Astrocyte of the spinal cord (primary cell): ENCODE measurements around the gene ASF1B.
A peak's percentile ranks its signal among the peaks of the same experiment; 100 is the strongest.

ENCODE experiments used
- DNase-seq: peaks from one replicate; pipeline ENCODE4 v3.0.0; 2011; ENCODE audit warnings: low read depth, low spot score
- H3K4me3 ChIP-seq: 2 replicates; pipeline ENCODE4 v1.5.1; 2011; ENCODE audit warnings: low read depth, mild to moderate bottlenecking, low read length, moderate library complexity
- in situ Hi-C: cut with HindIII; loops from 2 replicates; pipeline ENCODE4 v1.10.0; 2017; ENCODE audit warnings: low sequenced_read_pairs
- TF ChIP-seq, protein P1 (sequence below): IDR thresholded peaks from 2 replicates; pipeline ENCODE4 v1.5.1; 2012; ENCODE audit warnings: low read depth, mild to moderate bottlenecking, low read length, inconsistent platforms

ASF1B gene

DNA sequence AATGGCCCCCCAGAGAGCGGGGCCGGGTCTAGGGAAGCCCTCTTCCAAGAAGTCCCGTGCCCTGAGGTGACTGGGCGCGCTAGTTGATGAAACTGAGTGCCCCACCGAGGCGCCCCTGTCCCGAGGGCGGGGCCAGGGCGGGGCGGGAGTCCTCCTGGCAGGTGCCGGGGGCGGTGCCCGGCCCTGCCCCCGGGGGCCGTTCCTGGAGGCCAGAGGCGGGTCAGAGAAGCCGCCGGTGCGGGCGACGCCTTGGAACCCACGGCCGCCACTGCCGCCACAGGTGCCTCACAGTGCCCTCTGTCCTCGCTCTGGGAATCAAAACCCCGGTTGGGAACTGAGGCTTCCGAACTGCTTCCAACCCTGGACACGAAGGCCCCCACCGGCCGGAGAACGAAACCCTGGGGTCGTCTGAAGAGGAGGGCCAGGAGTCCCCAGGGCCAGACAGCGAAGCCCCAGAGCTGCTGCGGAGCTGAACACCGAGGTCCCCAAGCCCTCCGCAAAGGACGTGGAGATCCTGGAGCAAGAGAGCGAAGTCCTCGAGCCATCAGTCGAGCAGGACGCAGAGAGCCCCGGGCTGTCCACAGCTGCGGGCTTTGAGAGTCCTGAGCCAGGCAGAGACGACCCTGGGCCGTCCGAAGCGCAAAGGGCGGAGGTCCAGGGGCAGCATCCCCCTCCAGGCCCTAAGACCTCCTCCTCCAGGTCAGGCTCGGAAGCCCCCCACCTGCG is 63.7 kb downstream of the ASF1B start, which contains the start of gene MISP3:
TSS of gene MISP3 (plus strand) at position 252 of the 726 bp plus-strand sequence. CDS start 524 bp downstream, outside the sequence.
- peak within 1 kb of the TSS; percentile 54 for H3K4me3 ChIP-seq
- DNase-seq = no peak
- TF ChIP-seq, protein P1, sequence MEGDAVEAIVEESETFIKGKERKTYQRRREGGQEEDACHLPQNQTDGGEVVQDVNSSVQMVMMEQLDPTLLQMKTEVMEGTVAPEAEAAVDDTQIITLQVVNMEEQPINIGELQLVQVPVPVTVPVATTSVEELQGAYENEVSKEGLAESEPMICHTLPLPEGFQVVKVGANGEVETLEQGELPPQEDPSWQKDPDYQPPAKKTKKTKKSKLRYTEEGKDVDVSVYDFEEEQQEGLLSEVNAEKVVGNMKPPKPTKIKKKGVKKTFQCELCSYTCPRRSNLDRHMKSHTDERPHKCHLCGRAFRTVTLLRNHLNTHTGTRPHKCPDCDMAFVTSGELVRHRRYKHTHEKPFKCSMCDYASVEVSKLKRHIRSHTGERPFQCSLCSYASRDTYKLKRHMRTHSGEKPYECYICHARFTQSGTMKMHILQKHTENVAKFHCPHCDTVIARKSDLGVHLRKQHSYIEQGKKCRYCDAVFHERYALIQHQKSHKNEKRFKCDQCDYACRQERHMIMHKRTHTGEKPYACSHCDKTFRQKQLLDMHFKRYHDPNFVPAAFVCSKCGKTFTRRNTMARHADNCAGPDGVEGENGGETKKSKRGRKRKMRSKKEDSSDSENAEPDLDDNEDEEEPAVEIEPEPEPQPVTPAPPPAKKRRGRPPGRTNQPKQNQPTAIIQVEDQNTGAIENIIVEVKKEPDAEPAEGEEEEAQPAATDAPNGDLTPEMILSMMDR = peak; percentile 12
- in situ Hi-C loops = no loop called here

DNA sequence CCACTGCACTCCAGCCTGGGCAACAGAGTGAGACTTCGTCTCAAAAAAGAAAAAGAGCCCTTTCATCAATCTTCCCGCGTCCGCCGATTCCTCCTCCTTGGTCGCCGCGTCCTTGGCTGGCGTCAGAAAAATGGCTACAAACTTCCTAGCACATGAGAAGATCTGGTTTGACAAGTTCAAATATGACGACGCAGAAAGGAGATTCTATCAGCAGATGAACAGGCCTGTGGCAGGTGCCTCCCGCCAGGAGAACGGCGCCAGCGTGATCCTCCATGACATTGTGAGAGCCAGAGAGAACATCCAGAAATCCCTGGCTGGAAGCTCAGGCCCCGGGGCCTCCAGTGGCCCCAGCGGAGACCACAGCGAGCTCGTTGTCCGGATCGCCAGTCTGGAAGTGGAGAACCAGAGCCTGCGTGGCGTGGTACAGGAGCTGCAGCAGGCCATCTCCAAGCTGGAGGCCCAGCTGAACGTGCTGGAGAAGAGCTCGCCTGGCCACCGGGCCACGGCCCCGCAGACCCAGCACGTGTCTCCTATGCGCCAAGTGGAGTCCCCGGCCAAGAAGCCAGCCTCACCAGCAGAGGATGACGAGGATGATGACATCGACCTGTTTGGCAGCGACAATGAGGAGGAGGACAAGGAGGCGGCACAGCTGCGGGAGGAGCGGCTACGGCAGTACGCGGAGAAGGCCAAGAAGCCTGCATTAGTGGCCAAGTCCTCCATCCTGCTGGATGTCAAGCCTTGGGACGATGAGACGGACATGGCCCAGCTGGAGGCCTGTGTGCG is 65.9 kb downstream of the ASF1B start:
- TF ChIP-seq, protein P1 = no peak
- in situ Hi-C loops = no loop called here
- no peak overlapping the region for H3K4me3 ChIP-seq
- DNase-seq = no peak
